AG04450 (cell line): ENCODE results near the gene HACL1. TPM values are rescaled to one million over a fixed set of nuclear protein-coding genes. Genes with fewer than 3 reads are reported as not detected.

Source experiments
- CTCF ChIA-PET: fragments of 300-600, 350-600 bp; formaldehyde crosslinking; extraction: SDS; loops from one replicate; lab custom pipeline; 2022; ENCODE audit warnings: antibody characterized with exemption, inconsistent platforms; lab: Charles Lee
- POLR2A ChIA-PET: fragments of 350-600 bp; formaldehyde crosslinking; extraction: SDS; loops from one replicate; lab custom pipeline; 2021; ENCODE audit warnings: antibody characterized with exemption, inconsistent platforms; lab: Yijun Ruan, JAX
- DNase-seq: peaks from one replicate; pipeline ENCODE4 v3.0.0-alpha.2; 2011; ENCODE audit warnings: low read depth, low spot score
- H3K27ac ChIP-seq: one replicate; pipeline ENCODE4 v1.5.1; 2012; ENCODE audit warnings: low read depth, low read length, control low read depth
- H3K27me3 ChIP-seq: one replicate; pipeline ENCODE4 v1.6.0; 2012; ENCODE audit warnings: low read length; ENCODE audit not compliant: control insufficient read depth, insufficient read depth
- H3K4me3 ChIP-seq: 2 replicates; pipeline ENCODE4 v1.5.1; 2011; ENCODE audit warnings: mild to moderate bottlenecking, low read depth, low read length, control low read depth
- H3K9me3 ChIP-seq: 2 replicates; pipeline ENCODE4 v1.5.1; 2012; ENCODE audit warnings: low read length; ENCODE audit not compliant: control insufficient read depth, insufficient read depth
- polyA plus RNA-seq: library from polyadenylated mRNA; depleted of rRNA; stranded (reverse); fragments of >200 nt; gene quantifications from 2 replicates; pipeline ENCODE4 v1.2.3, GENCODE V29; 2011
- TF ChIP-seq, protein P1 (sequence below): IDR thresholded peaks from 2 replicates; pipeline ENCODE4 v1.5.1; 2011; ENCODE audit warnings: low read depth, low read length, control low read depth, inconsistent platforms

HACL1 gene
- polyA plus RNA-seq, 1 experiment = 22.0 TPM

GRCh38 chr3:15557511-15557946 is 43.8 kb downstream of the HACL1 start:
- TF ChIP-seq, protein P1, sequence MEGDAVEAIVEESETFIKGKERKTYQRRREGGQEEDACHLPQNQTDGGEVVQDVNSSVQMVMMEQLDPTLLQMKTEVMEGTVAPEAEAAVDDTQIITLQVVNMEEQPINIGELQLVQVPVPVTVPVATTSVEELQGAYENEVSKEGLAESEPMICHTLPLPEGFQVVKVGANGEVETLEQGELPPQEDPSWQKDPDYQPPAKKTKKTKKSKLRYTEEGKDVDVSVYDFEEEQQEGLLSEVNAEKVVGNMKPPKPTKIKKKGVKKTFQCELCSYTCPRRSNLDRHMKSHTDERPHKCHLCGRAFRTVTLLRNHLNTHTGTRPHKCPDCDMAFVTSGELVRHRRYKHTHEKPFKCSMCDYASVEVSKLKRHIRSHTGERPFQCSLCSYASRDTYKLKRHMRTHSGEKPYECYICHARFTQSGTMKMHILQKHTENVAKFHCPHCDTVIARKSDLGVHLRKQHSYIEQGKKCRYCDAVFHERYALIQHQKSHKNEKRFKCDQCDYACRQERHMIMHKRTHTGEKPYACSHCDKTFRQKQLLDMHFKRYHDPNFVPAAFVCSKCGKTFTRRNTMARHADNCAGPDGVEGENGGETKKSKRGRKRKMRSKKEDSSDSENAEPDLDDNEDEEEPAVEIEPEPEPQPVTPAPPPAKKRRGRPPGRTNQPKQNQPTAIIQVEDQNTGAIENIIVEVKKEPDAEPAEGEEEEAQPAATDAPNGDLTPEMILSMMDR = peak; percentile 67
- ChIA-PET POLR2A (no interaction called here), CTCF (interaction anchor here (0.7 to 4.0 kb wide), 15 partner anchors 11 to 449 kb away, joined by 3 to 46 read pairs (median 7); no protein-coding TSS in a partner anchor)

DNA sequence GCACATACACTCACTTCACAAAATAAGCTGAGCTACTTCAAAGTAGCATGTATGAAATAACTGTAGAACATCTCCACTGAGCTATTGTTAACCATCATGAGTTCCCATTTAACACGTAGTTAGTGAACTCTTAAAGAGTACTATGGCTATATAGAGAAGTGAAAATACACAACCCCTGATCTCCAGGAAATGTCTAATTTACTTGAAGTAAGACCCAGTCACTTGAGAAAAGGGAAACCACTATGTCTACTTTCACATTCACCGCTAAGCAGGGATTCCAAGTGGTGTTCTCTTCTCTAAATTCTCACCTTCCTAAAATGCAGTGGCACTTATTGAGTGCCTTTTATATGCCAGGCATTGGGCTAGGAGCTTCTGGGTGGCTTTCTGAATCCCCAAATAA is 44.9 kb downstream of the HACL1 start:
- ChIA-PET CTCF (interaction anchor here (0.5 to 4.0 kb wide), 20 partner anchors 9 to 448 kb away, joined by 3 to 46 read pairs (median 6); no protein-coding TSS in a partner anchor), POLR2A (interaction anchor here (0.7 kb wide), 1 partner anchor 351 kb away, joined by 3 read pairs; the partner anchor contains the start of gene CAPN7)
- TF ChIP-seq, protein P1 = no peak
- Histone ChIP-seq H3K9me3 (no peaks in the 10 kb centered on the region), H3K27ac (no peak overlapping the region), H3K4me3 (no peak overlapping the region), H3K27me3 (no peaks in the 10 kb centered on the region)
- DNase-seq = no peak

More at GRCh38 chr3:15557511-15557946, 43.8 kb downstream of the HACL1 start:
- H3K27ac ChIP-seq = no peak overlapping the region
- no peaks in the 10 kb centered on the region for H3K9me3 ChIP-seq
- no peaks in the 10 kb centered on the region for H3K27me3 ChIP-seq
- DNase-seq = peak; percentile 39
- H3K4me3 ChIP-seq = no peak overlapping the region

- CTCF ChIA-PET = no interaction called here
- H3K4me3 ChIP-seq = no peak overlapping the region
- no peaks in the 10 kb centered on the region for H3K27me3 ChIP-seq
- TF ChIP-seq, protein P1 = no peak
- H3K27ac ChIP-seq = no peak overlapping the region
- H3K9me3 ChIP-seq = no peaks in the 10 kb centered on the region
- DNase-seq = no peak
- POLR2A ChIA-PET = no interaction called here
Measured at GRCh38 chr3:15553749-15554148, 47.6 kb downstream of the HACL1 start.

DNA sequence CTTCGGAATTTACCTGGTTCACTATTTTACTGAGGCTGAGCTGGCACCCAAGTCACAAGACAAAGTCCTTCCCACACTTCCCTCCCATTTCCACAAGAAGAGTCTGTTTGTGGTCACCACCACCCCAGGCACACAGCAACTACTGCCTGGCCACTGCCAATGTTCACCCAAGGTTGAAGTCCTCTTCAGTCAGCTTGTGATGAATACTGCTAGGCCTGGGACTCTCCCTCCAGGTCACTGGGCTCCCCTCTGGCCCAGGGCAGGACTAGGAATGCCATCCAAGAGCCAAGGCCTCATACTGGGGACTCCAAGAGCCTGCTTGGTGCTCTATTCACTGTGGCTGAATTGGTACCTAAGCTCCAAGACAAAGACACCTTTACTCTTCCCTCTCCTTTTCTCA is 49.5 kb downstream of the HACL1 start:
- no peak overlapping the region for H3K4me3 ChIP-seq
- H3K27me3 ChIP-seq = no peaks in the 10 kb centered on the region
- TF ChIP-seq, protein P1 = no peak
- CTCF ChIA-PET = no interaction called here
- no peaks in the 10 kb centered on the region for H3K9me3 ChIP-seq
- no peak for DNase-seq
- no peak overlapping the region for H3K27ac ChIP-seq
- POLR2A ChIA-PET = no interaction called here

- no peak overlapping the region for H3K27ac ChIP-seq
- TF ChIP-seq, protein P1 = no peak
- H3K4me3 ChIP-seq = no peak overlapping the region
- ChIA-PET CTCF (no interaction called here), POLR2A (no interaction called here)
- H3K9me3 ChIP-seq = no peaks in the 10 kb centered on the region
- H3K27me3 ChIP-seq = no peaks in the 10 kb centered on the region
- DNase-seq = no peak
Measured at GRCh38 chr3:15549846-15550245, 51.5 kb downstream of the HACL1 start.
